Measurements from ENCODE around the gene RPS16.
"Not testable (repeated sequence)": the region's sequence is repeated elsewhere in the genome, so short reads cannot be mapped to it uniquely, and the experiment has no call there.

Gene RPS16

GRCh38 chr19:39435499-39436349, at the start of gene RPS16:
TSS of gene RPS16 (minus strand) at chr19:39435949. CDS start at chr19:39435895, 54 bp downstream.
- DNase-seq (ENCODE audit: low read depth, low spot score): peak; percentile 99

DNA sequence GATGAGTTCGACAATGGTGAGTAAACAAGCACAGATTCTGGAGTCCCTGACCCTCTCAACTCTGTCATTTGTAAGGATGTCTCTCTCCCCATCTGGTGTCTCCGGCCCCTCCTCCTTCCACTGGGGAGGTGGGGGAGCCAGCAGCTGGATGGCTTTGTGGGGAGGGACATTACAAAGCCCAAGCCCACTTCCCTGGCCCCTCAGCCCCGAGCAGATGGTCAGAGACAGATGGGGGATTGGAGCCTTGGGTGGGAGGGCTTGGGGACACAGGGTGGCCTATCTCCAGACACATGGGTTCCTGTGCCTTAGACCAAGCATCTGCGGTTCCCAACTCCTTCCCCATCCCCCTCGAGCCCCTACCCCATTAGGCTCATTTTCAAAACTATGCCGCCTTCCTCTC, 47.4 kb upstream of the RPS16 start:
- no peak for DNase-seq (ENCODE audit: low read depth, low spot score)

- no peak for DNase-seq (ENCODE audit: low read depth, low spot score)
Observed at GRCh38 chr19:39481676-39482075, 45.9 kb upstream of the RPS16 start.

GRCh38 chr19:39481229-39481545, 45.4 kb upstream of the RPS16 start:
- DNase-seq (ENCODE audit: low read depth, low spot score): no peak

DNA sequence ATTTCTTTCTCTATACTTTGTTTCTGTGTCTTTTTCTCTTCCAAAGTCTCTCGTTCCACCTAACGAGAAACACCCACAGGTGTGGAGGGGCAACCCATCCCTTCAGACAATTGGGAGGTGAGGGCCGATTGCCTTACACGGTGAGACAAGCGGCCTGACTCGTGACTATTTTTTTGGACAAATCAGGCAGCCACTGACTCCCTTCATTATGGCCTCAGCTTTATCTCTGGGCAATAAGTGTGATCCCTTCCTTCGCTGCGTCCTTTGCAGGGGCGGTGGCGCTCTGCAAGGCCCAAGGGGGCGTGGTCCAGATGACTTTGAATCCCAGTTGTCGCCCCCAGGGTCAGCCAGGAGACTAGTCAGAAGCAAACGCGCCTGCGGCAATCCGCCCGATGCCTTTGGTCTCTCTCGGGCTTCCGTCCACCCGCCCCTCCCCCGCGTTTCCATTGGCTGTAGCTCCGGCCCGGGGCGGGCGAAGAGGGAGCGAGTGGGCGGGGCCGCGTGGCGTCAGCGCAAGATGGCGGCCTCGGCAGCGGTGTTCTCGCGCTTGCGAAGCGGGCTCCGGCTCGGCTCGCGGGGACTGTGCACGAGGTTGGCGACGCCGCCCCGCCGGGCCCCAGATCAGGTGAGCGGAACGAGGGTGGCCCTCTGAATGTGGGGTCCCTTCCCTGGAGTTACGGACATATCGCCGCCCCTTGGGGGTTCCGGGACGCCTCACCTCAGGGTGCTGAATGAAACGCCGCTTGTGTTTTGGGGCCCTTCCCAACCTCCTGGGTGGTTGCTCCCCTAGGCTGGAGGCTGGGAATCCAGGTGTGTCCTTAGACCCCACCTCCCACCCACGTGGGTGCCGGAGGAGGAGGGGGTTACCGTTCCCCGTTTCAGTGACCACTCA, 44.8 kb upstream of the RPS16 start, which contains the start of gene TIMM50:
Gene TIMM50 (plus strand): TSS at position 502 of the 892 bp plus-strand sequence. CDS start 16 bp downstream, at position 518.
- peak; percentile 98 for DNase-seq (ENCODE audit: low read depth, low spot score)

DNA sequence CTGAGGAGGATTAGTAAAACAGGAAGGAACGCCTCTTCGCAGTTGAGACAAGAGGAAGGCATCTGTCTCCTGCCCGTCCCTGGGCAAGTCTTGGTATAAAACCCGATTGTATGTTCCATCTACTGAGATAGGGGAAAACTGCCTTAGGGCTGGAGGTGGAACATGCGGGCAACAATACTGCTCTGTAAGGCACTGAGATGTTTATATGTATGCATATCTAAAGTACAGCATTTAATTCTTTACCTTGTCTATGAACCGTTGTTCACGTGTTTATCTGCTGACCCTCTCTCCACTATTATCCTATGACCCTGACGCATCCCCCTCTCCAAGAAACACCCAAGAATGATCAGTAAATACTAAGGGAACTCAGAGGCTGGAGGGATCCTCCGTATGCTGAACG, 44.2 kb upstream of the RPS16 start:
- DNase-seq (ENCODE audit: low read depth, low spot score): no peak

GRCh38 chr19:39479319-39479801, 43.6 kb upstream of the RPS16 start:
- not testable (repeated sequence) for DNase-seq (ENCODE audit: low read depth, low spot score)

DNA sequence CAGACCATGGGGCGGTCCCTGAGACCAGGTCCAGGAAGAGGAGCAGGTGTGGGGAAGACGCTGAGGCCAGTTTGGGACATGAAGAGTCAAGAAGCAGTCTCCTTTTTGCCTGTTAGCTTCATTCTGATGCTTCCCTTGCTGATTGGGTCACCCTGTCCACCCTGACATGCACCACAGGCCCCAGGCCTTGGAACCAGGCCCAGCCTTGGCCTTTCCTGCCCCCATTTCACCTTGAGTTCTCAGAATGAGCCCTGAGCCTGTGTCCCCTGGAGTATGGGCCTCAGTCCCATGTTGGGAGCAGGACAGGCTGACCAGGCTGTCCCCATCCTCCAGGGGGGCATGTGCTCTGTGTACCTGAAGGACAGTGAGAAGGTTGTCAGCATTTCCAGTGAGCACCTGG, 40.0 kb upstream of the RPS16 start:
- DNase-seq (ENCODE audit: low read depth, low spot score): no peak

DNA sequence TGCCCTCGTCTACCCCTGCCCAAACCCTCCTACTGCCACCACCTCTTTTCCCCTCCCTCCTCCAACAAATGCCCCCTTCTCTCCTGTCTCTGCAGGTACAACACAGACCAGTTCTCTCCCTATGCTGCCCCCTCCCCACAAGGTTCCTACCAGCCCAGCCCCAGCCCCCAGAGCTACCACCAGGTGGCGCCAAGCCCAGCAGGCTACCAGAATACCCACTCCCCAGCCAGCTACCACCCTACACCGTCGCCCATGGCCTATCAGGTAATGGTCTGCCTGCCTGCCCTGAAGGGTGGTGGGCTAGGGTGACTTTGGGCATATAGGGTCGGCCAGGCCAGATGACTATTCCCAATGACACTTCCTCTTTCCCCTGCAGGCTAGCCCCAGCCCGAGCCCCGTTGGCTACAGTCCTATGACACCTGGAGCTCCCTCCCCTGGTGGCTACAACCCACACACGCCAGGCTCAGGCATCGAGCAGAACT, 38.4 kb upstream of the RPS16 start:
- DNase-seq (ENCODE audit: low read depth, low spot score): peak; percentile 71

- DNase-seq (ENCODE audit: low read depth, low spot score): no peak
Observed at GRCh38 chr19:39473443-39473960, 37.8 kb upstream of the RPS16 start.

- no peak for DNase-seq (ENCODE audit: low read depth, low spot score)
Observed at GRCh38 chr19:39472746-39473442, 37.1 kb upstream of the RPS16 start.

DNA sequence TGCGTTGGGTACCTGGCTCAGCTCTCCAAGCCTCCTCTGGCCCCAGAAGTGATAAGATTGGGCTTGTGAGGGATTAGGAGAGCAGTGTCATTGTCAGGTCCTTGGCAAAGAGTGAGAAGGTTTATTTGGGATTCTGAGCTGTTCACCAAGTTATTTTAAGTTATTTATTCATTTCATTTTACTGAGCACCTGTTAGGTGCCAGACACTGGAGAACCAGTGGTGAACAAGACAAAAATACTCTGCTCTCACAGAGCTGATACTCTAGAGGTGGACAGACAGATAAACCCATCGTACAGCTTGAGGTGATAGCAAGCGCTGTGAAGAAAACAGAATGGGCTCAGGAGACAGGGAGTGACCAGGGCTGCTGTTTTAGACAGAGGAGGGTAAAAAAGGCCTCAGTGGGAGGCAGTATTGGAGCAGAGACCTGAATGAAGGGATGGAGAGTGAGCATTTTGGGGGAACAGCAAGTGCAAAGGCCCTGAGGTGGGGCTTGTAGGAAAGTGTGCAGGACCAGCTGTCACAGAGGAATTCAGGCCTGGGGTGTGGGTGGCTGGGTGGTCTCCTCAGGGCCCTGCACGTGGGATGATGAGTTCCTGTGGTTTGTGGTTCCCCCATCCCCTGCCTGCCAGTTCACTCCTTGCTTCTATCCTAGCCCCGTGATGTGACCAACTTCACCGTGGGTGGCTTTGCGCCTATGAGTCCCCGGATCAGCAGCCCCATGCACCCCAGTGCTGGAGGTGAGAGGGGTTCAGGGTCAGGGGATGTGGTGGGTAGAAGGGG, 36.2 kb upstream of the RPS16 start:
- no peak for DNase-seq (ENCODE audit: low read depth, low spot score)

DNA sequence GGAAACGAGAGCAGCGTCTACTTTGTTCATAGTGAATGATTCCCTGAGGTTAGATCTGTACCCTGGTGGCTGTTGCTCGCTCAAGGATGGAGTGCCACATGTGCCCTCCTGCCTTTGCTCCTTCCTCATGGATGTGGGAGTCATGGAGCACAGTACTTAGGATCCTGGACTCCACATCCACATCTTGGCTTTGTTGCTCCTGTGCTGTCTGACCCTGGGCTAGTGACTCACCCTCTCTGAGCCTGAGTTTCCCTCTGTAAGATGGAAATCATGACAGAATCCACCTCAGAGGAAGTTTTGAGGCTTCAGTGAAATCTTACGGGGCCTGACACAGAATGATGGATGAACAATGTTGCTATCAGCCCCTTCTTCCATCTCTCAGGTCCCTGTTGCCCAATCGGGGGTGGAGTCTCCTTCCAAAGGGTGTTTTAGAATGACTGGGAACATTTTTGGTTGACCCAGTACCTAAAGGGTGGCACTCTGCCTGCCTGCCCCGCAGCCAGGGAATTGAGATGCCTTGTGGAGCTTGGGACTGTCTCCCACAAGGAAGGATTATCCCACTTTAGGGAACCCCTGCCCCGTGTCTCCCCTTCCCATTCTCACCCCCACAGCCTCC, 35.1 kb upstream of the RPS16 start:
- no peak for DNase-seq (ENCODE audit: low read depth, low spot score)

GRCh38 chr19:39469567-39469966, 33.8 kb upstream of the RPS16 start:
- no peak for DNase-seq (ENCODE audit: low read depth, low spot score)

DNA sequence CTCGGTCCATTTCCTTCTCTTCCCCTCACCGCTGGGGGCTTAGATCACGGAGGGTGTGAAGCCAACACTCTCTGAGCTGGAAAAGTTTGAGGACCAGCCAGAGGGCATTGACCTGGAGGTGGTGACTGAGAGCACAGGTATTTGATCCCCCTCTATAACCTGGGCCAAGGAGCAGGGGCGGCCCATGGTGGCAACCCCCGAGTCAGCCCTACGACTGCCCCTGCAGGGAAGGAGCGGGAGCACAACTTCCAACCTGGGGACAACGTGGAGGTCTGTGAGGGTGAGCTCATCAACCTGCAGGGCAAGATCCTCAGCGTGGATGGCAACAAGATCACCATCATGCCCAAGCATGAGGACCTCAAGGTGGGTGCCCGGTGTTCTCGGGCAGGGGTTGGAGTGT, 33.3 kb upstream of the RPS16 start:
- no peak for DNase-seq (ENCODE audit: low read depth, low spot score)

DNA sequence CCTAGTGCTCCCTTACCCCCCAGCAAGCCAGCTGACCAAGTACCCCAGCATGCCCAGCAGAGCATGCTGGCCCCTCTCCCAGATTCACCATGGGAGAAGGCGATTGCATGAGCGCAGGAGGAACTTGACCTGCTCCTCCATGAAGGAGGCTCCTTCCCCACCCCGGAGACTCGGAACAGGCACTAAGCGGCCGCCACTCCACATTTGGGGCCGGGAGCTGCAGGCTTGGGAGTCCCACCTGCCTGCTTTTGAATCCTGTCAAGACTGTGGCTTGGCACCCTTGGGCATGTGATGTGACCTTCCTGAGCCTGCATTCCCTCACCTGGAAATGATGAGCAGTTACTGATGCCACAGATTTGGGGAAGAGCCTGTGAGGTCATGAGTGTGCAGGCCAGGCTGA, 32.2 kb upstream of the RPS16 start:
- DNase-seq (ENCODE audit: low read depth, low spot score): no peak

GRCh38 chr19:39465956-39466747, 30.4 kb upstream of the RPS16 start:
- DNase-seq (ENCODE audit: low read depth, low spot score): no peak

DNA sequence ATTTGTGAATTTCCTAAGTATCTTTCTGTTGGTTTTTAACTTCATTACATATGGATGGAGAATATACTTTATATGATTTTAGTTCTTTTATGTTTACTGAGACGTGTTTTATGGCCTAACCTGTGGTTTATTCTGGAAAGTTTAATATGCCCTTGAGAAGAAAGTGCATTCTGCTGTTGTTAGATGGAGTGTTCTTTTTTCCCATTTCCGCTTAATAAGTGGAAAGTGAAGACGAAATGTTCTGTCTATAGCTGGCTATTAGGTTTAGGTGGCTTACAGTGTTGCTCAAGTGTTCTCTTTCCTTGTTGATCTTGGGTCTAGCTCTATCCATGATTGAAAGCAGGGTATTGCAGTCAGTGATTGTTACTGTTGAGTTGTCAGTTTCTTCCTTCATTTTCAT, 27.7 kb upstream of the RPS16 start:
- DNase-seq (ENCODE audit: low read depth, low spot score): no peak

GRCh38 chr19:39451257-39451656, 15.5 kb upstream of the RPS16 start:
- not testable (repeated sequence) for DNase-seq (ENCODE audit: low read depth, low spot score)

Measured in astrocyte of the hippocampus (primary cell).